AG04450 (cell line): ENCODE results near the gene MSLN. TPM values are rescaled to one million over a fixed set of nuclear protein-coding genes. Genes with fewer than 3 reads are reported as not detected.

Experiments
- CTCF ChIA-PET: fragments of 300-600, 350-600 bp; formaldehyde crosslinking; extraction: SDS; loops from one replicate; lab custom pipeline; 2022; ENCODE audit warnings: antibody characterized with exemption, inconsistent platforms; lab: Charles Lee
- POLR2A ChIA-PET: fragments of 350-600 bp; formaldehyde crosslinking; extraction: SDS; loops from one replicate; lab custom pipeline; 2021; ENCODE audit warnings: antibody characterized with exemption, inconsistent platforms; lab: Yijun Ruan, JAX
- DNase-seq: peaks from one replicate; pipeline ENCODE4 v3.0.0-alpha.2; 2011; ENCODE audit warnings: low read depth, low spot score
- H3K27ac ChIP-seq: one replicate; pipeline ENCODE4 v1.5.1; 2012; ENCODE audit warnings: low read depth, low read length, control low read depth
- H3K27me3 ChIP-seq: one replicate; pipeline ENCODE4 v1.6.0; 2012; ENCODE audit warnings: low read length; ENCODE audit not compliant: control insufficient read depth, insufficient read depth
- H3K4me3 ChIP-seq: 2 replicates; pipeline ENCODE4 v1.5.1; 2011; ENCODE audit warnings: mild to moderate bottlenecking, low read depth, low read length, control low read depth
- H3K9me3 ChIP-seq: 2 replicates; pipeline ENCODE4 v1.5.1; 2012; ENCODE audit warnings: low read length; ENCODE audit not compliant: control insufficient read depth, insufficient read depth
- CTCF ChIP-seq: IDR thresholded peaks from 2 replicates; pipeline ENCODE4 v1.5.1; 2011; ENCODE audit warnings: low read depth, low read length, control low read depth, inconsistent platforms
- polyA plus RNA-seq: library from polyadenylated mRNA; depleted of rRNA; stranded (reverse); fragments of >200 nt; gene quantifications from 2 replicates; pipeline ENCODE4 v1.2.3, GENCODE V29; 2011

The MSLN gene
- polyA plus RNA-seq, 1 experiment, result 0.11 TPM

- TF ChIP-seq CTCF, result no peak
- ChIA-PET POLR2A (no interaction called here), CTCF (interaction anchor here (0.8 to 1.3 kb wide), 3 partner anchors 9 to 340 kb away, joined by 4 to 6 read pairs (median 5); no protein-coding TSS in a partner anchor)
- no peaks in the 10 kb centered on the region; the same call in 1 of the 2 replicates for H3K9me3 ChIP-seq
- no peak overlapping the region for H3K27ac ChIP-seq
- H3K27me3 ChIP-seq, result no peaks in the 10 kb centered on the region
- DNase-seq, result no peak
- H3K4me3 ChIP-seq, result no peak overlapping the region
These were observed 43.7 kb upstream of the MSLN start for GRCh38 chr16:716768-717325.

GRCh38 chr16:717450-718245 lies 42.9 kb upstream of the MSLN start:
- DNase-seq, result no peak
- H3K27me3 ChIP-seq, result no peaks in the 10 kb centered on the region
- TF ChIP-seq CTCF, result no peak
- POLR2A ChIA-PET, result no interaction called here
- H3K4me3 ChIP-seq, result no peak overlapping the region
- no peak overlapping the region for H3K27ac ChIP-seq
- H3K9me3 ChIP-seq, result no peaks in the 10 kb centered on the region; the same call in 1 of the 2 replicates
- CTCF ChIA-PET, result interaction anchor here (0.5 to 0.8 kb wide), 2 partner anchors 8 to 338 kb away, joined by 3 to 4 read pairs; no protein-coding TSS in a partner anchor

GRCh38 chr16:718389-718788 lies 42.1 kb upstream of the MSLN start:
- Histone ChIP-seq H3K27me3 (no peaks in the 10 kb centered on the region), H3K4me3 (no peak overlapping the region), H3K27ac (no peak overlapping the region), H3K9me3 (no peaks in the 10 kb centered on the region; the same call in 1 of the 2 replicates)
- ChIA-PET POLR2A (no interaction called here), CTCF (interaction anchor here (0.5 kb wide), 1 partner anchor 9 kb away, joined by 3 read pairs; no protein-coding TSS in a partner anchor)
- TF ChIP-seq CTCF, result no peak
- DNase-seq, result no peak

GRCh38 chr16:718922-719321 lies 41.6 kb upstream of the MSLN start:
- H3K9me3 ChIP-seq, result no peaks in the 10 kb centered on the region; the same call in 1 of the 2 replicates
- no peak overlapping the region for H3K27ac ChIP-seq
- no peak for DNase-seq
- ChIA-PET CTCF (interaction anchor here (1.4 kb wide), 1 partner anchor 8 kb away, joined by 3 read pairs; no protein-coding TSS in a partner anchor), POLR2A (no interaction called here)
- no peak for TF ChIP-seq CTCF
- no peaks in the 10 kb centered on the region for H3K27me3 ChIP-seq
- no peak overlapping the region for H3K4me3 ChIP-seq
